GM12875 (cell line): ENCODE measurements around the gene CFTR.

Source experiments
- H3K4me3 ChIP-seq: one replicate; pipeline ENCODE4 v1.5.1; 2011; ENCODE audit warnings: low read depth, low read length, control low read depth
- CTCF ChIP-seq: IDR thresholded peaks from 2 replicates; pipeline ENCODE4 v1.5.1; 2011; ENCODE audit warnings: low read depth, mild to moderate bottlenecking, control low read depth, inconsistent platforms, low read length, moderate library complexity, borderline replicate concordance; ENCODE audit not compliant: insufficient read depth

Gene CFTR

GRCh38 chr7:117531595-117532244, 51.9 kb downstream of the CFTR start:
- no peak overlapping the region for H3K4me3 ChIP-seq
- TF ChIP-seq CTCF = no peak

GRCh38 chr7:117538053-117538452, 58.2 kb downstream of the CFTR start:
- H3K4me3 ChIP-seq = no peak overlapping the region
- TF ChIP-seq CTCF = no peak

GRCh38 chr7:117544061-117544460, 64.2 kb downstream of the CFTR start:
- H3K4me3 ChIP-seq = no peak overlapping the region
- no peak for TF ChIP-seq CTCF

GRCh38 chr7:117548035-117548434, 68.2 kb downstream of the CFTR start:
- no peak for TF ChIP-seq CTCF
- H3K4me3 ChIP-seq = no peak overlapping the region

- no peak for TF ChIP-seq CTCF
- H3K4me3 ChIP-seq = no peak overlapping the region
These were observed 70.8 kb downstream of the CFTR start for GRCh38 chr7:117550625-117551024.

- no peak overlapping the region for H3K4me3 ChIP-seq
- TF ChIP-seq CTCF = no peak
These were observed 72.8 kb downstream of the CFTR start for GRCh38 chr7:117552660-117553059.

- TF ChIP-seq CTCF = no peak
- no peak overlapping the region for H3K4me3 ChIP-seq
These were observed 75.4 kb downstream of the CFTR start for GRCh38 chr7:117555260-117555659.
